ENCODE data around the gene CRYGN.

The CRYGN gene

DNA sequence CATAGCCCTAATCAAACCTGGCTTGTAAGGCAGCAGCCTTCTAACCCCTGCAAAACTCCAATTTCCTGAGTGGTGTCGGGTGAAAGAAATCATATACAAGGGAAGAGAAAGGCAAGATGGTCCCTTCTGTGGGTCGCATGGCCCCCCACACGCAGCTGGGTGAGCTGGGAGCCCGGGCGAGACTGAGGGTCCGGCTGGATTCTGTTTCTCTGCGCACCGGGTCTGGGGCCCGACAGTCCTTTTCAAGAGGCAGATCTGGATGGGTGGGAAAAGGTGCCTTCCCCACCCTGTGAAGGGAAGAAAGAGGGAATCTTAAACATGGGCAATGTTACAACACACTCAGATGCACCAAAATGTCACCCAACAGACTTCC is 48.6 kb downstream of the CRYGN start:
- Mint-ChIP-seq H3K27me3 (no peaks in the 10 kb centered on the region), H3K36me3 (ENCODE audit: low read depth) (no peaks in the 10 kb centered on the region), H3K9me3 (no peaks in the 10 kb centered on the region), H3K27ac (no peak overlapping the region), H3K4me3 (no peak overlapping the region), H3K4me1 (ENCODE audit: low read depth) (no peaks in the 10 kb centered on the region)
- DNase-seq: no peak

DNA sequence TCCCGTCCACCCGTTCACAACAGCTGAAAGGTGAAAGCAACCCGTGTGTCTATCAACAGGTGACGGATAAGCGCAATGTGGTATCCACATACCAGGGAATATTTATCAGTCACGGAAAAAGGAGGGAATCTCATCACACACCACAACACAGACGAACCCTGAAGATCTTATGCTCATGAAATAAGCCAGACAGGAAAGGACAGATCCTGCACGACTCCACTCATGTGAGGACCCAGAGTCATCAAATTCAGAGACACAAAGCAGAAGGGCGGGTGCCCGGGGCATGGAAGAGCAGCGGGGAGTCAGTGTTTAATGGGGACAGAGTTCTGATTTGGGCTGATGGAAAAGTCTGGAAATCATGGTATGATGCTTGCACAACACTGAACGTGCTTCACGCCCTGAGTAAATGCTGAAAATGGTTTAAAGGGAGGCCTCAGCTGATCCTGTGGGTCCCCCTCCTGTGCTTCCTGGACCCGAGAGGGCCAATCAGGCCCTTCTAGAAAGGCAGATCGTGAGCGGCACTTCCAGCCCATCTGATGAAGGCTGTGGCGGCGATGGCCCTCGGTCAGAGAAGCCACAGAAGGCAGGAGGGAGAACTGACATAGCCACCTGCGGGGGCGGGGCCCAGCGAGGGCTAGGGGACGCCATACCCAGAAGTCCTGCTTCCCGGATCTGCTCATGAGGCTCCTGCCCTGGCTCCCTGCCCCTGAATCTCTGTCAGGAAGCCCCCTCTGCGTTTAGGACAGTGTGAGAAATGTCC is 49.2 kb downstream of the CRYGN start:
- H3K27ac Mint-ChIP-seq: no peak overlapping the region
- DNase-seq: no peak

DNA sequence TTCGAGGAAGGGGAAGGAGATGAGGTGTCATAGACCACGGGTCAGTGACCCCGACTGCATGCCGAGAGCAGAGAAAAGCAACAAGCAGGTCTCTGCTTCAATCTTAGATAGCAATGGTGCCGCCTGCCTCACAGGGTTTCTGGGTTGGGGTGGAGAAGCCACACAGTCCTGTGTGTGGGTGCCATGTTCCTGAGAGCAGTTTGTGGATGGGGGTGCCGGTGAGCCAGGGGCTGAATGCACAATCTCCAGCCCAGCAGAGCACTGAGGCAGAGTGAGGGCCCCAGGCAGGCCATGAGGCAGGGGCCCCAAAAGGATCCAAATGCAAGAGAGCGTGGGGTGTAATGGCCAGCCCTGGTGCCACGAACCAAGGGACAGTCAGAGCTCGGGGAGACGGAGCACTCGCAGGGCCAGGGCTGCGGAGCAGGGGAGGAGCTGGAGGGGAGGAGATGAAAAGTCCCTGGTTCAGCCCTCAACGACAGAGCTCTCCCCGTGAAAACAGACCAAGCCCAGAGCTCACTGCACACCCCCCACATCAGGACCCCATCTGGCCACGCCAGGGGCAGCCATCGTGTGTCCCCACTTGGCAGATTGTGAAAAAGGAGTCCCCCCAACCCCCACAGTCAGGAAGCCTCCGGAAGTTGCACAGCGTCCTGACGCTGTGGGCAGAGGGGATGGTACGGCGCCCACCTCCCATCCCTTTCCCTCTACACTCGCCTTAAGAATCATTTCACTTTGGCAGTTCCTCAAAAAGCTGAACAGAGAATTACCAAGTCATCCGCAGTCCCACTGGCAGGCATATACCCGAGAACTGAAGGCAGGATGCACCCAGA is 50.0 kb downstream of the CRYGN start:
- no peaks in the 10 kb centered on the region for H3K9me3 Mint-ChIP-seq
- H3K4me1 Mint-ChIP-seq (ENCODE audit: low read depth): no peaks in the 10 kb centered on the region
- H3K27ac Mint-ChIP-seq: no peak overlapping the region
- no peak overlapping the region for H3K4me3 Mint-ChIP-seq
- no peak for DNase-seq
- H3K27me3 Mint-ChIP-seq: no peaks in the 10 kb centered on the region
- no peaks in the 10 kb centered on the region for H3K36me3 Mint-ChIP-seq (ENCODE audit: low read depth)

More for the DNA sequence above, 49.2 kb downstream of the CRYGN start:
- Mint-ChIP-seq H3K27me3 (no peaks in the 10 kb centered on the region), H3K4me1 (ENCODE audit: low read depth) (no peaks in the 10 kb centered on the region), H3K36me3 (ENCODE audit: low read depth) (no peaks in the 10 kb centered on the region), H3K4me3 (no peak overlapping the region), H3K9me3 (no peaks in the 10 kb centered on the region)

DNA sequence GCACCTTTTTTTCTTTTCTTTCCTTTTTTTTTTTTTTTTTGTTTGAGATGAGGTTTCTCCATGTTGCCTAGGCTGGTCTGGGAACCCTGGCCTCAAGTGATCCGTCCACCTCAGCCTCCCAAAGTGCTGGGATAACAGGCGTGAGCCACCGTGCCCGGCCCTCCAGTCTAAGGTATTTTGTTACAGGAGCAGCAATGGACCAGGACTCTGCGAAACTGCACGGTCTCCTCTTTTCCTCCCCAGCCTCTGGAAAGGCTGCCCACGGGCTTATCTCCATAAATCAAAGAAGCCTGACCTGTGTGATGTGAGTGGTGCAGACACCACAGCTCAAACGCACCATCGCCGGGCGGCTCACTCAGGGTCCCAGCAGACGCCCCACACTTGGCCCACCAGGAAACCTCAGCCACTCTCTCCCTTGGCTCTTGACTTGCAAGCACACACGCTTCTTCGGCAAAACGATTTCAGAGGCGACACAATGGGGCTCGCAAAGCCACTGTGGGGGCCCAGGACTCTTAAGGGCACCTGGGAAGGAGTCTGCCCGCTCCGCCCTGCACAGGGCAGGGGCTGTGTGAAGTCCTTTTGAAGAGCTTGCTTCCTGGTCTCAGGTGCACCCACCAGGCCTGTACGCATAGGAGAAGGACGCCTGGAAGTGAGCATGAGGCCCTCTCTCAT is 50.7 kb downstream of the CRYGN start:
- H3K27me3 Mint-ChIP-seq: peaks cover 3% of the 10 kb centered on the region
- no peaks in the 10 kb centered on the region for H3K4me1 Mint-ChIP-seq (ENCODE audit: low read depth)
- H3K27ac Mint-ChIP-seq: no peak overlapping the region
- H3K9me3 Mint-ChIP-seq: no peaks in the 10 kb centered on the region
- DNase-seq: no peak
- no peak overlapping the region for H3K4me3 Mint-ChIP-seq
- H3K36me3 Mint-ChIP-seq (ENCODE audit: low read depth): no peaks in the 10 kb centered on the region

DNA sequence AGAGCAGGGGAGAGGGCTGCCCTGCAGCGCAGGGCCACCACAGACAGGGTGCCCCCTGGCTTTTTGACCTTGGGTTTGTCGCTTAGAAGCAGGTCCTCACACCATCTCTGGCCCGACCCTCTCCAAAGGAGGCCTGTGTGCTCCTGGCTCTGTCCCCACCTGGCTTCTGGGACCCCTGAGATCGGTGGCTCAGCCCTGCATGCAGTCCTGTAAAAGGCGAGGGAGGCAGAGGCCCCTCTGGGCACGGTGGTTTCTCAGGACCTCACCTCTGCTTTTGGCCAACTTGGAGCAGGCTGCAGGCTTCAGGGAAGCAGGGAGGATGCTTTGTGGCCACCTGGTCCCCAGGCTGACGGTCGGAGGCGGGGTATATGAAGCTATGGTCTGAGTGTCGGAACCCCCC is 51.5 kb downstream of the CRYGN start:
- Mint-ChIP-seq H3K27ac (no peak overlapping the region), H3K36me3 (ENCODE audit: low read depth) (no peaks in the 10 kb centered on the region), H3K4me3 (no peak overlapping the region), H3K27me3 (peaks cover 10% of the 10 kb centered on the region), H3K9me3 (no peaks in the 10 kb centered on the region), H3K4me1 (ENCODE audit: low read depth) (no peaks in the 10 kb centered on the region)
- no peak for DNase-seq

DNA sequence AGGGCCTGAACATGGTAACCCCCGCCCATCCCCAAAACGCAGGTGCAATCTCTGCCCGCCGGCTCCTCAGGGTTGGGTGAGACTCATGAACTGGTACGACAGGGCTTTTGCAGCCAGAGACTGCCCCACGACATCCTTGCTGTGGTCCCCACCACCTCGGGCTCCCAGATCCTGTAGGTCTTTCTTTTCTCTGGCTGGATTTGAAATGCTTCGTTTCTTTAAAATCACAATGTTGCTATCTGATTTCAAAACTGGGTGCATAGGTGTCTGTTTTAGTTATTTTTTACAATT is 52.0 kb downstream of the CRYGN start:
- Mint-ChIP-seq H3K4me3 (no peak overlapping the region), H3K36me3 (ENCODE audit: low read depth) (no peaks in the 10 kb centered on the region), H3K27ac (no peak overlapping the region), H3K4me1 (ENCODE audit: low read depth) (no peaks in the 10 kb centered on the region), H3K9me3 (no peaks in the 10 kb centered on the region), H3K27me3 (peaks cover 11% of the 10 kb centered on the region)
- DNase-seq: no peak

DNA sequence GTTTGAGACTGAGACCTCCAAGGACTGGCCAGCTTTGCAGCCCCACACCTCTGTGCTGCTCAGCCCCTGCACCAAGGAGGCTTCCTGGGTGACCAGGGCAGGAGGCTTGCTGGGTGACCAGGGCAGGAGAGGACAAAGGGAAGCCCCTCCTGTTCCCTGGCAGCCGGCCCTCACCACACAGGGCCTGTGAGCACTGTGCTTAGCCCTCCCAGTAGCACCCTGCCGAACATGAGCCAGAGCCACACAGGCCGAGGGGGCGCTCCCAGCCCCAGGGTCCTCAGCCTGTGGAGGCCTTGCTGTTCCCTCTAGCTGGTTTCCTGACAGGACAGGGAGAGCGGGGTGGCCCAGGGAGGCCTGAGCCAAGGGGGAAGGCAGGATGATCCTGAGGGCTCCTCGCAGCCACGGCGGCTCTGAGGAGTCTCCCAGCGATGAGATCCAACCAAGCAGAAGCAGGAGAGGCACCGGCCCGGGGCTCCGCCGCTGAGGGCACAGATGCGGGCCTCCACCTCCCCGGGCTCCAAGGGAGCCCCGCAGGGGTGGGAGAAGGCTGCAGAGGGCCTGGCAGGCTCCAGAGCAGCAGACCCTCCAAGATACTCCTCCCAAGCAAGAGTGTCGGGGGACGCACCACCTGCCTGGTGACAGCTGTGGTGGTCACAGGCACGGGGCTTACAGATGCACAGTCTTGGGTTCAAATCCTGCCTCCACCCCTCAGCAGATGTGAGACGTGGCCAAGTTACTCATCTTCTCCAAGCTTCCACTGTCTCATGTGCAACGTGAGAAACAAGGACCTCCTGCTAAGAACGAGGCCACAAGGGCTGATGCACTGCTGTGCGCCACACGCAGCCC is 52.6 kb downstream of the CRYGN start:
- Mint-ChIP-seq H3K9me3 (no peaks in the 10 kb centered on the region), H3K27ac (no peak overlapping the region)

DNA sequence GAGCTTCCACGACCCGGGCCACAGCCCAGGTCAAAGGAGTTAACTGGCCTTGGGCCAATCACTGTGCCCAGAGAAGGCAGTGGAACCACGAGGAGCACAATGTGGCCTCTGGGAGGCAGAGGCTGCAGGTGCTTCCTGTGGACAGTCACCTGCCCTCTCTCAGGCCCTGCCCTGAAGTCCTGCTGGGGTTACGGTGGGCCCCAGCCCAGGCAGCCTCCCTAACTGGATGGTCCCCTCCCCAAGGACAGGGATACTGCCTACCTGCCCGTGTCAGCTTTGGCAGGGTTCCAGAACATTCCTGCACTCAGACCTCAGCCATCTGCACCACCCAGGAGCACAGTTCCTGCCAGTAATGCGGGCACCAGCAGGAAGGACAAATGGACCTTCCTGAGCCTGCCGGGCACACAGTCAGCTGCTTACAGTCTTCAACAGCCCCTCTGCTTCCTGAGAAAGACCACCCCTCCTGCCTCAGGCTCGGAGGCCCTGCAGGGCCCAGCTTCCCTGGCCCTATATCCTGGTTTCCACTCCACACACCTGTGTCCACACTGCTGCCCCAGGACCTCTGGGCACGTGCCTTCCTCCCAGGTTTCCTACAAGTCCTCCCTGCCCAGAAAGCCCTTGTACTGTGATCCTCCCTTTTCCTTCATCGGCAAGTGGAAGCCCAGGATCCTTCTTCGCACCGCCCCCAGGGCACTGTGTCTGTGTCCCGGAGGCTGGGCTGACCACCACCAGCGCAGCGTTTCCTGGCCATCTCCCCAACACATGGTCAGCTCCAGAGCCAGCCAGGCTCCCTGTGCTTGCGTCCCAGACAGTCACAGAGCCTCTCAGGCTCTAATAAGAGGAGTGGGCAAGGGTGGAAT is 53.4 kb downstream of the CRYGN start:
- Mint-ChIP-seq H3K9me3 (no peaks in the 10 kb centered on the region), H3K27me3 (peaks cover 21% of the 10 kb centered on the region), H3K27ac (no peak overlapping the region), H3K4me1 (ENCODE audit: low read depth) (peaks cover 6% of the 10 kb centered on the region), H3K4me3 (no peak overlapping the region), H3K36me3 (ENCODE audit: low read depth) (no peaks in the 10 kb centered on the region)
- no peak for DNase-seq

More for the DNA sequence above, 52.6 kb downstream of the CRYGN start:
- Mint-ChIP-seq H3K4me3 (no peak overlapping the region), H3K36me3 (ENCODE audit: low read depth) (no peaks in the 10 kb centered on the region), H3K4me1 (ENCODE audit: low read depth) (peaks cover 2% of the 10 kb centered on the region), H3K27me3 (peaks cover 17% of the 10 kb centered on the region)
- DNase-seq: no peak

DNA sequence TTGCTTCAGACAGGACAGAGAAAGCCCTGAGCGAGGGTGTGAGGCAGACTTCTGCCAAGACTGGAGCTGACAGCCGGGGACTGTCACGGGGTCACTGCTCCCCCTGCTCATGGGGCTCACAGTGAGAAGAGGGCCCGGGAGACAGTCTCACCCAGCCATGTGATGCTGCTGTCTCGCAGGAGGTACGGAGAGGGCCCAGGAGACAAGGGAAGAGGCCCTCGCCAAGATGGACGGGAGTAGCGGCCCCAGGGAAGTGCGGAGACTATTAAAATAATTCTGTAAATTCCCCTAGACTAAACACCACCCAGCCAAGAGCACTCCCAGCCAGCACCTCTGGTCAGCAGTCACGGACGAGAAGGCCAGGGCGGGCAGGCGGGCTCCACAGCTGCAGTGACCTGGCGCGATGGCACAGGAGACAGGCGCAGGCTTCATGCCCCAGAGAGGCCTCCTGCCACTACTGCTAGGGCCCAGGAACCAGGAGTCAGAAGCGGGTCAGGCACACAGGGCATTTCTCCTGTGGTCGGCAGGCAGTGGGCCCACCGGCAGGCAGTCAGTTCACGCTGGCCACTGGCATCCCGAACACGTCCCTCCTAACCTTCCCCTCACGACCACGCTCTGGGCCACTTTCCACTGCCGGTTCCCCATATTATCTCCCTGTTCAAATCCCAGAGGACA is 54.2 kb downstream of the CRYGN start:
- no peaks in the 10 kb centered on the region for H3K9me3 Mint-ChIP-seq
- H3K36me3 Mint-ChIP-seq (ENCODE audit: low read depth): no peaks in the 10 kb centered on the region

DNA sequence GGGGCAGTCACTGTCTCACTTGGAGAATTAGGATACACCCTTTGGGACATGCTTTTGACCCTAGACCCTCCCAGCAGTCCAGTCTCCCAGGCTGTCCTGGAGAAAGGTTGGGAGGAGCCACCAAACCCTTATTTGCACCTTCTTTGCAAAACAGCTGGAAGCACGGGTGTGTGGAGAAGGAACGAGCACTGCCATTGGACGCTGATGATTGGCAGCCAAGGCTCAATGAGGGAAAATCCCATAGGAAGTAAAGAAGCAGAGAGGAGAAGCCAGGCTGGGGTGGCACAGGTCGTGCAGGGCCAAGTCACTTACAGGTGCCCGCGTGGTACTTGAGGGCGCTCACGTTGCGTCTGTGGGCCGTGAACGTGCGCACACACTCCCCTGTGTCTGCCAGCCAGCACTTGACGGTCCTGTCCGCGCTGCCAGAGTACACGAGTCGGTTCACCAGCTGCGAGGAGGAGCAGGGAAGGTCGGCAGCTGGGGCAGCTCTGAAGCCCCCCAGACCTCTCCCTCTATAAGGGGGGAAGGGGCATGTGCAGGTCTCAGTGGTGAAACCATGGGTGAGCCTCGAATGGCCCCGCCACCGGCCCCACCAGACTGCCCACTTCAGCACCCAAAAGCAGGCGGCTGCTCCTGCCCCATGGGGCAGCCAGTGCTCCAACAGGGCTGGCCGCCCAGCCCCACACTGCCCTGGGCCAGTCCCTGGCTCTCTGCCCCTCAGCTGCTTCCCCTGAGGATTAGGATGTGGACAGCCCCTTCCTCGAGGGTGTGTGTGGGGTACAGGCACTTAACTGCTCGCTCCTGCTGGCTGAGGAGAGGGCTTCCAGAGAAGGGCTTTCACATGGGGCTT is 54.9 kb downstream of the CRYGN start:
- Mint-ChIP-seq H3K9me3 (no peaks in the 10 kb centered on the region), H3K4me3 (no peak overlapping the region), H3K36me3 (ENCODE audit: low read depth) (no peaks in the 10 kb centered on the region), H3K27me3 (peaks cover 24% of the 10 kb centered on the region), H3K4me1 (ENCODE audit: low read depth) (peaks cover 10% of the 10 kb centered on the region), H3K27ac (no peak overlapping the region)
- no peak for DNase-seq

More for the DNA sequence above, 54.2 kb downstream of the CRYGN start:
- H3K27me3 Mint-ChIP-seq: peaks cover 23% of the 10 kb centered on the region
- peaks cover 9% of the 10 kb centered on the region for H3K4me1 Mint-ChIP-seq (ENCODE audit: low read depth)
- H3K4me3 Mint-ChIP-seq: no peak overlapping the region
- H3K27ac Mint-ChIP-seq: no peak overlapping the region
- DNase-seq: no peak

DNA sequence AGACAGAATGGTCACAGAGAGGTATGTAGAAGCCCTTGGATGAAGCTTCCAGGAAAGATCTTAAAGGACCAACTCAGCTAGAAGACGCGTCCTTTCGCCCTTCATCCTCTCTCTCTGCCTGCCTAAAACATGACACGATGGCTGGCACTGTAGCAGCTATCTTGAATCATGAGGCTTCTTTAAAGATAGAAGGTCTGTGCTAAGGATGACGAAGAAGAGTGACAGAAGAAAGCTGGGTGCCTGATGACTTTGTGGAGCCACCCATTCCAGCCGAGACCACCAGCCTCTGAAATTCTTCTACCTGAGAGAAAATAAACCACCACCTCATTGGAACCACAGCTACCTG is 55.6 kb downstream of the CRYGN start:
- Mint-ChIP-seq H3K27me3 (peaks cover 24% of the 10 kb centered on the region), H3K9me3 (no peaks in the 10 kb centered on the region), H3K4me3 (no peak overlapping the region), H3K27ac (no peak overlapping the region), H3K36me3 (ENCODE audit: low read depth) (no peaks in the 10 kb centered on the region), H3K4me1 (ENCODE audit: low read depth) (peaks cover 10% of the 10 kb centered on the region)
- DNase-seq: no peak

DNA sequence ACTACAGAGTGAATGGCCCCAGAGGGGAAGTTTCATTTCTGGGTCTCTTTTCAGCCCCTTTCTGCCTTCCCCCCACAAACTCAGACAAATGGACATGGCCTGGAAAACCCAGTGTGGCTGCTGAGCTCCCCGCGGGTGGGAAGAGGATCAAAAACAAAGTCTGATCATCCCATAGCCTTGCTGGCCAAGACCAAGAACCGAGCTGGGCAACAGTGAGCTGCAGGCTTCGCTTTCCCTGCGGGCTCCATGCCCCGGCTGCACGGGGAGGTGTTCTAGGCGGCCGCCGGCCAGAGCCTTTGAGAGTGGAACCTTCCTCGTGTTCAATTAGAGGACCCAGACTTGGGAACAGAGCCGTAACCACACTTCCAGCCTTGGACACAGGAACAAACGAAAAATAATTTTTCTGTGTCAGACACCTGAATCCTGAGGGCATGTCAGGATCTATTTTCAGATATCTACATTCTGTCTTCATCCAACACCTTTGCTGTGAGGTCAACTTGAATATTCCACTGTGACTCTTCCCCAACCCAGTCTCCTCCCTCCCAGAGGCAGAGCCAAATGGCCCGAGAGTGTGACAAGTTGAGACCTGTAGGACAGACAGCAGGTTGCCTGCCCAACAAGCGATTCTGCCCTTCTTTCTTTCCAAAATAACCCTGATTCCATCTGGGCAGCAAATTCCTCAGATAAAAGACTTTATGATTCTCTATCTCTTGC is 56.1 kb downstream of the CRYGN start:
- H3K27me3 Mint-ChIP-seq: peaks cover 24% of the 10 kb centered on the region
- H3K9me3 Mint-ChIP-seq: no peaks in the 10 kb centered on the region
- peaks cover 10% of the 10 kb centered on the region for H3K4me1 Mint-ChIP-seq (ENCODE audit: low read depth)
- no peak overlapping the region for H3K4me3 Mint-ChIP-seq
- DNase-seq: no peak
- H3K36me3 Mint-ChIP-seq (ENCODE audit: low read depth): peaks cover under 1% of the 10 kb centered on the region
- H3K27ac Mint-ChIP-seq: no peak overlapping the region

Data from activated T-cell treated with anti-CD3 and anti-CD28 coated beads, Interleukin-2, amount 50 U/mL, for 24 hours (primary cell).